HCEC 1CT (cell line): Measurements from ENCODE around the gene USH2A.
"Not testable (repeated sequence)": the region's sequence is repeated elsewhere in the genome, so short reads cannot be mapped to it uniquely, and the experiment has no call there.

Experiments
- DNase-seq: peaks from one replicate; pipeline ENCODE4 v3.0.0-alpha.2; 2017

Gene USH2A

DNA sequence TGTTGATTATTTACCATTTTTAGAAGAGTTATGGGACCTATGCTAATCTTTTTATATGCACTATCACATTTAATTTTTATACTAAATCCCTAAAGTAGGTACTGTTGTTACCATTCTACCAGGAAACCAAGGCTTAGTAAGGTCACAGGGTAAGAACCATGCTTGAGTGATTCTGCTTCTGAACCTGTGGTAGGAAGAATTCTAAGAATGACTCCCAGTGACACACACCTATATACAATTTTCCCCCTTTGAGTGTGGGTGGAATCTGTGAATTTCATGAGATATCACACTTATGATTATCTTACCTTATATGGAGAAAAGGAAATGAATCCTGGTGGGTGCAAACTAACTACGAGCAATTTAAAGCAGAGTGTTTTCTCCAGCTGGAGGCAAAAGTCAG lies 391.0 kb downstream of the USH2A start:
- no peak for DNase-seq

- DNase-seq: no peak
These were observed 394.6 kb downstream of the USH2A start for GRCh38 chr1:216028631-216029030.

DNA sequence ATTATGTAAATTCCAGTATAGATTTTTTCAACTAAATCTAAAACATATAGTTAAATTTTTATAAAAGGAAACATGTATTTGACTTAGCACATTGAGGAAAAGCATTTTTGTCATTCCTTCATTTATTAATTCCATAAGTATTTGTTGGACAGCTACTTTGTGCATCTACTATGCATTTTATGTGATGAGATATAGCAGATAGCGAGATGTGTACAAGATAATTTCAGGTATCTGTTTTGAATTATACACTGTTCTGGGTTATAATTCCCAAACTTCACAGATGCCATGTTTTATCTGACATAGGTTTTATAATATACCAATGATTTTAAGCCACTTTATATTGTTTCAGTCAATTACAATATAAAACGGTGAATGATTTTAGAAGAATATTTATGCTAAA lies 398.7 kb downstream of the USH2A start:
- DNase-seq: no peak

DNA sequence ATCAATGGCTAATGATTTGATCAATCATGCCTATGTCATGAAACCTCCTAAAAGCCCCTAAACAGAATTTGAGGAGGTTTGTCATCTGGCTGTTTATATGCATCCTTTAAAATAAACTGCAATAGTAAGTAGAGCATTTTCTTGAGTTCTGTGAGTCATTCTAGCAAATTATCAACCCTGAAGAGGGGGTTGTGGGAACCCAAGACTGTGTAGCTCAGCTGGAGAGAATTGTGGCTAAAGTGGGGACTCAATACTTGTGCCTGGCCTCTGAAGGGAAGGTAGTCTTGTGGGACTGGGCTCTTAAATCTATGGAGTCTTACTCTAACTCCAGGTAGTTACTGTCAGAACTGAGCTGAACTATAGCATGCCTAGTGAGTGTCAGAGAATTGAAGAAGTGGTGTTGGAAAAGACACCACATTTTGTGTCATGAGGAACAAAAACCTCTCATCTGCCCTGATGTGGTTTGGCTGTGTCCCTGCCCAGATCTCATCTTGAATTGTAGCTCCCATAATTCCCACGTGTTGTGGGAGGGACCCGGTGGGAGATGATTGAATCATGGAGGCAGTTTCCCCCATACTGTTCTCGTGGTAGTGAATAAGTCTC lies 402.4 kb downstream of the USH2A start:
- DNase-seq: no peak

DNA sequence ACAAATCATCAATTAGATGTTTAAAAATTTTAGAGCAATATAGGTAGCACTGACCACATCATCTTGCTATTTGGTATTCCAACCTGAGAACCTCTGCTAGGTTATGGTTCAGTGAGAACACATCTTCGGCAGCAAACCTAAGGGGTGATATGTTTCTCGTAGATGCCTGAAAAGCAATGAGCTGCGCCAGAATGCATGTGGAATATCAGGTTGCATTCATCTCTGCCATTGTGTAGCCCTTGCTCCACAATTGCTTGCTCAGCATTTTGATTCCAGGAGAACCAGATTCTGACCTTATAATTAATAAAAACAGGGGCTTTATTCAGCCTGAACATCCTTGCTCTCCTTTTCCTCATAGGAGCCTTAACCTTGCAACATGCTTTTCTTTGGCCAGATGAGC lies 408.1 kb downstream of the USH2A start:
- DNase-seq: no peak

- no peak for DNase-seq
These were observed 409.2 kb downstream of the USH2A start for GRCh38 chr1:216014086-216014485.

DNA sequence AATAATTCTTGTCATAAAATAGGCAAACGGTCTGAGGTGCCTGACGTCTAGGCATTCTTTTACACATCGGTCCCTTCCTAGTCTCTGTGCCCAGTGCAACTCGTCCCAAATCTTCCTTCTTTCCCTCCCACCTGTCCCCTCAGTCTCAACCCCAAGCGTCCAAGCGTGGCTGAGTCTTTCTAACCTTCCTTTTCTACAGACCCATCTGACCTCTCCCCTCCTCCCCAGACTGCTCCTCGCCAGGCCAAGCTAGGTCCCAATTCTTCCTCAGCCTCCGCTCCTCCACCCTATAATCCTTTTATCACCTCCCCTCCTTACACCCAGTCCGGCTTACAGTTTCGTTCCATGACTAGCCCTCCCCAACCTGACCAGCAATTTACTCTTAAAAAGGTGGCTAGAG lies 413.8 kb downstream of the USH2A start:
- DNase-seq: not testable (repeated sequence)

GRCh38 chr1:216005916-216006315 lies 417.3 kb downstream of the USH2A start:
- peak; percentile 81 for DNase-seq

DNA sequence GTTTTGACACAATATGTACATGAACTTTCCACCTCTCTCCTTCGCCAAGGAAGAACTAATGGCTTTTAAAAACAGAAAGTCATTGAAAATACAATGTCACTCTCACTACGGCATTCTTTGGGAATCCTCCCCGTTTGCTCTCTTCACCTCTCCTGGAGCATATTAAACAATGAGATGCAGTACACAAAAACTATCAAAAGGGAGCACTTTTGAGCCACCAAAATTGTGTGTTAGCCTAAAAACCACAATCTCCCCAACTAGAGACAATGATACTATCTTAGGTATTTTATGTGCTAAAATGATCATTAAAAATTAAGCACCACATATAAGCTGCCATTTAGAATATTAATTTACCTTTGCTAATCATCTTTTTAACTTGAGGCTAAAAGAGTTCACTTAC lies 430.6 kb downstream of the USH2A start:
- peak; percentile 47 for DNase-seq

DNA sequence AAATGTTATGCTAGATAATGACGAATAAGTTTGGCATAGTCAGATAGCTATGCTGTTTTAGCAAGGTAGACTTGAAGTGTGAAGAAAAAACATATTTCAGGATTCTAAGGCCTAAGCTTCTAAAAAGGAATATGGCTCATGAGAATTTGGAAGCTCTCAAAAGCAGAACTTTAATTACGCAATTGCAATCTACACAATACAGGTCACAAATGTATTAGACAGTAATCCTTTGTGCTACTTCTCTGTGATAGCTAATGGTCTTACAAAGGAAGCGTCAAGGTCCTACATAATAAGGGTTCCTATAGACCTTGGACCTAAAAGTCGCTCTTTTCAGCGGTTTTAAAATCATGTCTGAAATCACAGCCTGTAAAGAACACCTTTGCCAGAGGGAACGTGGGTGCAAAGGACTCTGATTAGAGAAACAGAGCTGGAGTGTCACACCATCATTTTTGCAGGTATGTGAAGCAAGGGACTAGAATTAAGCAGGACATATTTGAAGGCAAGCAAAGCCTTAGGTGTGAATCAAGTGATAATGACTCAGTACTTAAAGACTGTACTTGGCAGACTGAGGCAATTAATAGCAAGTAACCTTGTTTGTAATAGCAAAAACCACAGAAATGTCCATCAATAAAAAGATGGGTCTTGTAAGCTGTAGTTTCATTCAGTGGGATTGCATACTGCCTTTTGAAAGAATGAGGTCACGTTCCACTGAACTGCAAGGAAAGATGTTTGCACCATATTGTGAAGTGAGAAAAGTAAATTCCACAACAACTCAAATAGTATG lies 436.0 kb downstream of the USH2A start:
- no peak for DNase-seq

DNA sequence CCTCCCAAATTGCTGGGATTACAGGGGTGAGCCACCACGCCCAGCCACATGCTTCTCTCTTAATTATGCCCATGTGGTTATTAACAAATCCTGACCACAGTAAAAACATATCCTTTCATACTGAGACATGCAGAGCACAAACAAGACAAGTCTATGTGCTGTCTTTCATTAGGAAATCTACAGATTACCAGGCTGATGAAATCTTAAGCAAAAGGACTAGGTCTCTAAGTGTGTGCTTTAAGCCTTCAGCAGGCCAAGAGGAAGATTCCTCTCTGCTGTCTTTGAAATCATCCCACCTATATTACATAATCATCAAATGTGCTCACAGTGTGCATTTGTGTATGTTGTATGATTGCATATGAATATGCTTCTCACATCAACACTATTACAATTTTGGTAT lies 436.8 kb downstream of the USH2A start:
- no peak for DNase-seq

DNA sequence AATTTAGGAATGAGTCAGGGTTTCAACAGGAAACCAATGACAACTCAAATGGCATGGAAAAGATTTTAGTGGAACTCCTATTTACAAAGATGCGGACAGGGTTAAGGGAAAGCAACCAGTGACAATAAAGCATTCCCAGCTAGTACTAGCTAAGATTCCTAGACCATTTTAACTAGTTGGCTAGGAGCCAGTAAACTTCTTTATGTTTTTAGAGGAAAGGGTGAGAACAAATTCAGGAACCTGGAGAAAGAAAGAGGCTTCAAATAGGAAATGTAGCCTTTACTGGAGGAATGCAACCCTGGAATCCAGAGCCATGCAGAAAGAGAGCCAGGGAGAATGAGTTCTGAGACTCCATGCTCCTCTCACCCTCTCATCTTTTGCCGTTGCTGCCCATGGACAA lies 439.6 kb downstream of the USH2A start:
- DNase-seq: no peak

- DNase-seq: no peak
These were observed 451.3 kb downstream of the USH2A start for GRCh38 chr1:215971793-215972441.

DNA sequence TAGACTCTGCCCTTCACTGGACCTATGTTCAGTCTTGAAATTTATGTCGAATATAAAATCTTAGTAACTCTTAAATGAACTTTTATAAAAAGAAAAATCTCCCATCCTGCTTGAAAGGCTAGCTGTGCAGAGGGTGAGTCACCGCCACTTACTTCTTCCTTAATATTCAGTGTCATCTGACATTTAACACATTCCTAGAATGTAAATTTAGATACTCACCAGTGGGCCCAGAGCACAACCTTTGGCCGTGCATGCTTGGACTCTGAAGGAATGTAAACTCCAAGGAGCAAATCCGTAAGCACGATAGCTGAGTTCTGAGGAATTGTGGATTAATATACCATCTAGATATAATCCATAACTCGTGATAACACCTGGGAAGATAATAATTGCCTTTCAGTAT lies 452.8 kb downstream of the USH2A start:
- DNase-seq: peak; percentile 70

- no peak for DNase-seq
These were observed 459.6 kb downstream of the USH2A start for GRCh38 chr1:215963621-215964020.

GRCh38 chr1:215963040-215963439 lies 460.2 kb downstream of the USH2A start:
- no peak for DNase-seq

DNA sequence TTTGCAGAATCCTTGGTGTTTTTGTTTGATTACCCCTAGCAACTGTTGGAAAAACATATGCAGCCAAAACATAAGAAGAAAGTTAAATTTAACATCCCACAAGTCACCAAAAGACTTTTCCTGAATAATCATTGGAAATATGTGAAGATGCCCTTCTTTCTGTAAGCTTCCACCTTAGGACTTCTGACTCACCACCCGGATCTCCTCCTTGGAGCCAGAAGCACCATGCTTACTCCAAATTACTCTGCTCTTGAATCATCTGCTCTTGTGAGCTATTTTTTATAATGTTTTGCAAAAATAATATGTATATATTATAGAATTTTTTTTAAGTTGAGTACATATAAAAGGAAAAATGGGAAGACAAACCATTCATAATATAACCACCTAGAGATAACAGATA lies 464.4 kb downstream of the USH2A start:
- peak; percentile 65 for DNase-seq

DNA sequence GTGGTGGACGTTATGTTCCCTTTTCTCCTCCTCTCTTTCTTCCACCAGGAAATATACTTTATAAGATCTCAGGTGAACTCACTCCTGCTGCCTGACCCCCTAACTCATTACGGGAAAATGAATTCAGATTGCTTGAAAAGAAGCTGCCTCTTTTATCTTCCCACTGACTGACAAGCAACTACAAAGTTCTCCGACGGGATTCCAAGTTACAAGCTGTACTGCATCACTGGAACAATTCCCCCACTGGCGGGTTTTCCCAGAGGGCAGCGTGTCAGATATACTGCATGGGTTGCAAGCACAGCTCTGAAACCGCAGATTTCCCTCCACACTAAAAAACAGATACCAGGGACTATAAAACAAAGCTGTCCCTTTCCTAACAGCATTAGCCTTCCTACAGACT lies 465.6 kb downstream of the USH2A start:
- DNase-seq: peak; percentile 31

GRCh38 chr1:215932558-215932957 lies 490.7 kb downstream of the USH2A start:
- DNase-seq: no peak

DNA sequence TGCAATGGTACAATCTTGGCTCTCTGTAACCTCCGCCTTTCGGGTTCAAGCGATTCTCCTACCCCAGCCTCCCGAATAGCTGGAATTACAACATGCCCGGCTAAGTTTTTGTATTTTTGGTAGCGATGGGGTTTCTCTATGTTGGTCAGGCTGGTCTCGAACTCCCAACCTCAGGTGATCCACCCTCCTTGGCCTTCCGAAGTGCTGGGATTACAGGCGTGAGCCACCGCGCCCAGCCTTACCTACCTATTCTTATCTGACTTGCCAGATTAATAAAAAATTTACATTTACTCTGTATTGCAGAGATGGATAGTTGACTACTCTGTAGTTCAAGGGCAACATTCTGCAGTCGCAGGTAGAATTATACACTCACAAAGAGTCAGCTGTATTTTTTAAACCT lies 496.6 kb downstream of the USH2A start:
- DNase-seq: no peak

DNA sequence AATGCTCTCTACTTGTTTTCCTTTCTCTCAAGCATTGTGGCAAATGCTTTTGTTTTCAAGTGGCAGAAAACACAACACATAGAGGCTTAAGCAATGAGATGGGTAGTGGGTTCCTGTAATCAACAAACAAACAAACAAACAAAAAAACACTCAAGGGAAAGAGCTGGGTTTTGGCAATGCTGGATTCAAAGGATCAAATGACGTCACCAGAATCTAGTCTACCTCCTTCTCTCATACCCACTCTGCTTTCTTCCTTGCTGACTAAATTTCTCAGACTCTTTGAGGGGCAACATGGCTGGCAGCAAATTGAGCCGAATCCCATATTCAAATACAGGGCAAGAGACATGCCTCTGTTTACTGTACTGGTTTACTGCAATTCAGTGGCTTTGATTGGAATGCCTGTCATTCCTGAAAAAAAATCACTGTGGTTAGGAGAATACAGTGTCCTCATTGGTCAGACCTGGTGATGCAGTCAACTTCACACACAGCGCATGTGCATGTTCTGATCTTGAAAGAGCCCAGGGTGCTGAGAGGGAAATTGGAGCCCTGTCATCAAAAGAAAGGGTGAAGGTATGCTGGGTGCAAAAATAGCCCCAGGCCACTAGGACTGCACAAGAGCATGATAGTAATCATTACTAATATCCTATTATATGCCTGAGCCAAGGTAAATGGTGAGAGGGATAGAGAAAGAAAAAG lies 500.0 kb downstream of the USH2A start:
- peak; percentile 64 for DNase-seq

DNA sequence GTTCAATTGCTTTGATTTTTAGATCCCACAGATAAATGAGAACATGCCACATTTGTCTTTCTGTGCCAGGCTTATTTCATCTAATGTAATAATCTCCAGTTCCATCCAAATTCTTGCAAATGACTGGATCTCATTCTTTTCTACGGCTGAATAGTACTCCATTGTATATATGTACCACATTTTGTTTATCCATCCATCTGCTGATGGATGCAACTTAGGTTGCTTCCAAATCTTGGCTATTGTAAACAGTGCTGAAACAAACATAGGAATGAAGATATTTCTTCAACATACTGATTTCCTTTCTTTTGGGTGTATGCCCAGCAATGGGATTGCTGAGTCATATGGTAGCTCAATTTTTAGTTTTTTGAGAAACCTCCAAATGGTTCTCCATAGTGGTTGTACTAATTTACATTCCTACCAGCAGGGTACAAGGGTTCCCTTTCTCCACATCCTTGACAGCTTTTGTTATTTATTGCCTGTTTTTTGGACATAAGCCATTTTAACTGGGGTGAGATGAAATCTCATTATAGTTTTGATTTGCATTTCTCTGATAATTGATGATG lies 511.8 kb downstream of the USH2A start:
- peak; percentile 63 for DNase-seq

DNA sequence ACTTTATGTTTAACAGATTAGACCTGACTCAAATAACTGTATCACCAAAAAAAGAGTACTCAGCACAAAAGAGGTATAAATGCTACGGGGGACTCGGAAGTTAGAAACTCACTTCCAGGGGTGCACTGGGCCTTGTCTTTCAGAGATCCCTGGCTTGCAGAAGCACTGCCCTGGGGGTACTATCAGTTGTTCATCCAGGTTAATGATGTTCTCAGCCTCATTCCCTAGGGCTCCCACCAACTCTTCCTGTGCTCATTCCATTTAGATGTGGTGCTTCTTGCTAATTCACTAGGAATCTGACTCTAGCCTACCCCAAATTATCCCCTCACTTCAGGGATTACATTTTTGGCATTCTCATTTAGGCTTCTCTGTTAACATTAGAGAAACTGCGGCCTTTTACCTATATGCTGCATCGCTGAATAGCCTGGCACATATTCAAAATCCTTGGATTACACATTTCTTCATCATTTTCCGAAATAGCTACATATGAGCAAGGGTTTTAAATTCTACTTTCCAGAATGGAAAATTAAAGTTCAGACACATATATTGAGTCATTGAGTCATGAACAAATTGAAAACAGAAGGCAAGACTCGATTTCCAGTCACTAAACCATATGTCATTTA lies 517.6 kb downstream of the USH2A start:
- no peak for DNase-seq
